HepG2 (cell line): Measurements from ENCODE around the gene TXNDC9. TPM values are rescaled to one million over a fixed set of nuclear protein-coding genes. Genes with fewer than 3 reads are reported as not detected.

ENCODE experiments used
- ATAC-seq: fragments of 200-7000 bp; cut with Tn5 transposase; 3 replicates; pipeline ENCODE4 v1.9.1; 2020; ENCODE audit warnings: mild to moderate bottlenecking, moderate library complexity
- BruUV-seq: library from RNA; stranded (reverse); fragments of 400-500 nt; replicated peaks from 2 replicates; lab custom pipeline; 2021; lab: Mats Ljungman, UMichigan
- CTCF ChIA-PET: fragments of 300-600 bp; formaldehyde crosslinking; extraction: SDS; loops from one replicate; lab custom pipeline; 2021; ENCODE audit warnings: low total read pairs, inconsistent platforms, low intra/inter-chr PET ratio; lab: Yijun Ruan, JAX
- POLR2A ChIA-PET: fragments of 350-600 bp; sonication (Branson Sonifier 250); formaldehyde crosslinking; loops from one replicate; lab custom pipeline; 2020; ENCODE audit warnings: antibody characterized with exemption, inconsistent platforms; lab: Yijun Ruan, JAX
- DNase-seq: peaks from one replicate; pipeline ENCODE4 v3.0.0-alpha.2; 2015; ENCODE audit warnings: low spot score
- FAIRE-seq: peaks from 3 replicates; lab custom pipeline; 2011; peaks lifted over from hg19 to GRCh38; lab: Jason Lieb, UNC
- H2AFZ ChIP-seq: one replicate; pipeline ENCODE4 v1.6.1; 2011; ENCODE audit warnings: low read length, inconsistent platforms
- H3K27ac ChIP-seq: fragments of 300-600 bp; 3 replicates; pipeline ENCODE4 v1.8.0; 2011; ENCODE audit warnings: mixed run types, mild to moderate bottlenecking, mixed read lengths, low read length, inconsistent platforms; ENCODE audit not compliant: insufficient read depth; ENCODE audit errors: extremely low read length
- H3K27me3 ChIP-seq, 2 experiments: fragments of 200-600 bp in 1 of 2; 2 replicates in 1 of 2; 3 replicates in 1 of 2; pipeline versions ENCODE4 v1.6.0 to v1.8.0; 2011; ENCODE audit warnings: low read length in 2 of 2, mild to moderate bottlenecking in 2 of 2, moderate library complexity in 2 of 2, inconsistent platforms in 1 of 2; ENCODE audit not compliant: insufficient read depth in 2 of 2, control insufficient read depth in 1 of 2
- H3K36me3 ChIP-seq, 2 experiments: fragments of 200-600 bp in 1 of 2; replicated peaks in 1 of 2; 2 replicates in 1 of 2; 3 replicates in 1 of 2; pipeline versions ENCODE4 v1.5.1 to v1.8.0; 2011; ENCODE audit warnings: low read length in 2 of 2, inconsistent platforms in 1 of 2; ENCODE audit not compliant: insufficient read depth in 2 of 2, control insufficient read depth in 1 of 2
- H3K4me1 ChIP-seq: 2 replicates; pipeline ENCODE4 v1.5.1; 2012; ENCODE audit warnings: low read length, inconsistent platforms; ENCODE audit not compliant: insufficient read depth
- H3K4me2 ChIP-seq: 2 replicates; pipeline ENCODE4 v1.6.0; 2011; ENCODE audit warnings: low read depth, low read length, inconsistent platforms
- H3K4me3 ChIP-seq, 3 experiments: fragments of 200-600 bp in 1 of 3; sonication (generic), shearing (Covaris generic) in 1 of 3; replicated peaks in 1 of 3; 2 replicates each; pipeline ENCODE4 v1.5.1; 2011 to 2016; ENCODE audit warnings: low read length in 3 of 3, inconsistent platforms in 2 of 3, low read depth in 2 of 3, mild to moderate bottlenecking in 2 of 3, control low read depth in 1 of 3, mixed read lengths in 1 of 3; ENCODE audit not compliant: insufficient read depth in 1 of 3
- H3K79me2 ChIP-seq: one replicate; pipeline ENCODE4 v1.6.1; 2011; ENCODE audit warnings: low read length, inconsistent platforms; ENCODE audit not compliant: insufficient read depth
- H3K9ac ChIP-seq: 2 replicates; pipeline ENCODE4 v1.6.0; 2011; ENCODE audit warnings: mild to moderate bottlenecking, low read depth, low read length, inconsistent platforms; ENCODE audit not compliant: insufficient read depth
- H3K9me3 ChIP-seq: 2 replicates; pipeline ENCODE4 v1.5.1; 2012; ENCODE audit warnings: mild to moderate bottlenecking, low read length
- H4K20me1 ChIP-seq: 2 replicates; pipeline ENCODE4 v1.6.0; 2011; ENCODE audit warnings: inconsistent platforms, mild to moderate bottlenecking, low read length, moderate library complexity; ENCODE audit not compliant: insufficient read depth
- ASH2L ChIP-seq: fragments of 300-600, 200-600 bp; sonication (generic); IDR thresholded peaks from 2 replicates; pipeline ENCODE4 v1.7.0; 2017; ENCODE audit warnings: low read depth, mild to moderate bottlenecking, moderate library complexity, mixed read lengths, low read length; ENCODE audit not compliant: insufficient read length
- BCL6 ChIP-seq: IDR thresholded peaks from 2 replicates; pipeline ENCODE4 v1.6.1; 2016; ENCODE audit warnings: missing genetic modification reagents, missing compliant biosample characterization
- ETV5 ChIP-seq: IDR thresholded peaks from 2 replicates; pipeline ENCODE4 v1.6.1; 2018; ENCODE audit warnings: missing biosample characterization, missing genetic modification reagents, inconsistent platforms, borderline replicate concordance
- HES4 ChIP-seq: sonication (generic); formaldehyde crosslinking; IDR thresholded peaks from 2 replicates; pipeline ENCODE4 v1.9.0; 2021; ENCODE audit warnings: mild to moderate bottlenecking, missing genetic modification reagents, borderline replicate concordance
- HNF4G ChIP-seq, 2 experiments: sonication (generic) in 1 of 2; formaldehyde crosslinking in 1 of 2; IDR thresholded peaks; 2 replicates each; pipeline versions ENCODE4 v1.4.0 to v1.6.1; 2011 to 2020; ENCODE audit warnings: borderline replicate concordance in 2 of 2, low read depth in 2 of 2, mild to moderate bottlenecking in 2 of 2, low read length in 1 of 2, missing genetic modification reagents in 1 of 2, moderate library complexity in 1 of 2
- MIXL1 ChIP-seq: IDR thresholded peaks from 2 replicates; pipeline ENCODE4 v1.6.1; 2016
- NCOR1 ChIP-seq: fragments of 200-600 bp; sonication (generic); IDR thresholded peaks from 2 replicates; pipeline ENCODE4 v1.7.0; 2017; ENCODE audit warnings: antibody characterized with exemption, low read length, borderline replicate concordance
- PHF21A ChIP-seq: sonication (generic); formaldehyde crosslinking; IDR thresholded peaks from 2 replicates; pipeline ENCODE4 v1.5.0; 2020; ENCODE audit warnings: mild to moderate bottlenecking, missing genetic modification reagents
- PRPF4 ChIP-seq: fragments of 200-400 bp; formaldehyde crosslinking; IDR thresholded peaks from 2 replicates; pipeline ENCODE4 v1.6.1; 2016; ENCODE audit warnings: low read length, low read depth; ENCODE audit not compliant: poor library complexity, severe bottlenecking
- REXO4 ChIP-seq: sonication (generic); formaldehyde crosslinking; IDR thresholded peaks from 2 replicates; pipeline ENCODE4 v1.8.0; 2022; ENCODE audit warnings: missing genetic modification reagents, mild to moderate bottlenecking, borderline replicate concordance
- SMARCE1 ChIP-seq: fragments of 450-650 bp; IDR thresholded peaks from 2 replicates; pipeline ENCODE4 v1.6.1; 2017; ENCODE audit warnings: borderline replicate concordance
- SOX5 ChIP-seq: IDR thresholded peaks from 2 replicates; pipeline ENCODE4 v1.6.1; 2016; ENCODE audit warnings: borderline replicate concordance
- ZNF703 ChIP-seq: sonication (generic); formaldehyde crosslinking; IDR thresholded peaks from 2 replicates; pipeline ENCODE4 v1.5.1; 2020; ENCODE audit warnings: missing genetic modification reagents, mild to moderate bottlenecking, moderate library complexity, borderline replicate concordance
- ZSCAN30 ChIP-seq: sonication (generic); formaldehyde crosslinking; IDR thresholded peaks from 2 replicates; pipeline ENCODE4 v1.5.0; 2020; ENCODE audit warnings: mild to moderate bottlenecking, missing genetic modification reagents
- WGBS: methylation state at CpG from one replicate; pipeline ENCODE4 v1.1.6; 2017; ENCODE audit warnings: low lambda C conversion rate; 5-methylcytosine and 5-hydroxymethylcytosine counted together
- in situ Hi-C: cut with HindIII; loops from 2 replicates; pipeline ENCODE4 v1.10.0; 2017; ENCODE audit warnings: low pct_unique_long_range_greater_than_20kb; ENCODE audit not compliant: extremely low pct_ligation_motif_present
- intact Hi-C: fragments of 100-400 bp; cut with micrococcal nuclease; formaldehyde crosslinking; loops from one replicate; pipeline ENCODE4 v1.10.0; 2022; ENCODE audit not compliant: unreplicated experiment
- polyA plus RNA-seq, 8 experiments: library from polyadenylated mRNA; depleted of rRNA in 3 of 8; stranded (reverse) in 7 of 8; unstranded in 1 of 8; fragments of >200 nt; fragmentation: Illumina TruSeq in 4 of 8; extraction: Trizol in 4 of 8; gene quantifications; 2 replicates each; pipeline versions ENCODE4 v1.2.1 to v1.2.3, GENCODE V29; 2011 to 2016; ENCODE audit warnings: low read depth in 4 of 8, missing spikeins in 1 of 8, mixed read lengths in 1 of 8; ENCODE audit not compliant: insufficient read depth in 1 of 8
- total RNA-seq, 5 experiments: library from RNA; depleted of rRNA; stranded (reverse); fragments of >200 nt; fragmentation: Illumina TruSeq; extraction: Trizol; gene quantifications; 2 replicates each; pipeline ENCODE4 v1.2.3, GENCODE V29; 2016; ENCODE audit warnings: low read depth in 1 of 5
- TF ChIP-seq, protein P1 (sequence below): sonication (generic); formaldehyde crosslinking; IDR thresholded peaks from 2 replicates; pipeline ENCODE4; 2020; ENCODE audit warnings: missing genetic modification reagents, mild to moderate bottlenecking, borderline replicate concordance
- TF ChIP-seq, protein P2 (sequence below): sonication (generic); formaldehyde crosslinking; conservative IDR thresholded peaks from 2 replicates; pipeline ENCODE4 v1.4.0; 2020; ENCODE audit warnings: missing genetic modification reagents
- TF ChIP-seq, protein P3 (sequence below): IDR thresholded peaks from 2 replicates; pipeline ENCODE4 v1.6.1; 2016; ENCODE audit warnings: low read depth
- TF ChIP-seq, protein P4 (sequence below): sonication (generic); formaldehyde crosslinking; IDR thresholded peaks from 2 replicates; pipeline ENCODE4 v1.5.0; 2020; ENCODE audit warnings: missing genetic modification reagents, mild to moderate bottlenecking, borderline replicate concordance

The TXNDC9 gene
- total and polyA plus RNA-seq, 2 of the 13 experiments (the other 11 are each of a cell fraction or from before 2014, with no cell fraction given) = 35.2 to 94.6 TPM

DNA sequence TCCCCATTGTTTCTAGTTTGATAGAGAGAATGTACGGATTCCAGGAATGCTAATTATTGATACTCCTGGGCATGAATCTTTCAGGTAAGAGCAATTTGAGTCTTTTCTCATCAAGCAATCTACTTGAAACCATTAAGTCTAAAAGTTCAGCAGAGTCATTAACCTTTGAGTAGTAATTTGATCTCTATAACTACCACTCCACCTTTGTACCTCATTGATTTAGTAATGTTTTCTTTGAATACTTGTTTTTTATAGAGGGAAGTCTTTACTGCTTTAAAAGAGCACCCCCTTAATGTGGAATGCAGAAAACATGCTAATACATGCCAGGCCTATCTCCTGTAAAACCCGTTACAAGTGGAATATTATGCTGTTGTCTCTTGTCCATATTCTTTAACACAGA lies 46.0 kb upstream of the TXNDC9 start:
- H2AFZ ChIP-seq = no peak overlapping the region
- 85% methylated on average over 2 of the region's 2 CpGs for WGBS
- peaks cover 12 to 80% of the 10 kb centered on the region in 2 experiments for H3K36me3 ChIP-seq
- H3K27me3 ChIP-seq = no peaks in the 10 kb centered on the region
- peaks cover 15% of the 10 kb centered on the region for H3K4me1 ChIP-seq
- in situ Hi-C loops = no loop called here
- intact Hi-C loops = loop anchor here (10.0 kb wide), 1 partner anchor 137 kb away; no protein-coding TSS in a partner anchor
- peak; percentile 74 for ATAC-seq
- POLR2A ChIA-PET = no interaction called here
- no peaks in the 10 kb centered on the region for H3K9me3 ChIP-seq
- no peak overlapping the region for H3K9ac ChIP-seq
- H3K4me3 ChIP-seq = no peak overlapping the region
- DNase-seq = peak; percentile 28
- no peaks in the 10 kb centered on the region for H4K20me1 ChIP-seq
- no peak overlapping the region for H3K4me2 ChIP-seq
- CTCF ChIA-PET = no interaction called here
- no TSS peak for BruUV-seq
- H3K27ac ChIP-seq = peak overlapping the region; percentile 32
- H3K79me2 ChIP-seq = no peaks in the 10 kb centered on the region
- FAIRE-seq = no peak
- TF ChIP-seq ETV5 (CRISPR knock-in tag) (no peak), PHF21A (CRISPR knock-in tag) (no peak), ASH2L (peak; percentile 29), MIXL1 (CRISPR knock-in tag) (peak; percentile 65; the same call in 1 of the 2 replicates), ZNF703 (no peak), BCL6 (CRISPR knock-in tag) (0 out of 2 replicates have a peak, but pooled peaks have one; percentile 14), SMARCE1 (no peak), HNF4G (IDR thresholded peaks at IDR 0.05; ENCODE audit: borderline replicate concordance, low read depth, low read length) (no peak), HNF4G (CRISPR knock-in tag; IDR thresholded peaks at IDR 0.05; ENCODE audit: borderline replicate concordance, low read depth) (no peak), ZSCAN30 (CRISPR knock-in tag) (no peak), REXO4 (CRISPR knock-in tag) (no peak), HES4 (CRISPR knock-in tag) (no peak), PRPF4 (no peak), SOX5 (CRISPR knock-in tag) (no peak), NCOR1 (peak; percentile 76)
- TF ChIP-seq, protein P1, sequence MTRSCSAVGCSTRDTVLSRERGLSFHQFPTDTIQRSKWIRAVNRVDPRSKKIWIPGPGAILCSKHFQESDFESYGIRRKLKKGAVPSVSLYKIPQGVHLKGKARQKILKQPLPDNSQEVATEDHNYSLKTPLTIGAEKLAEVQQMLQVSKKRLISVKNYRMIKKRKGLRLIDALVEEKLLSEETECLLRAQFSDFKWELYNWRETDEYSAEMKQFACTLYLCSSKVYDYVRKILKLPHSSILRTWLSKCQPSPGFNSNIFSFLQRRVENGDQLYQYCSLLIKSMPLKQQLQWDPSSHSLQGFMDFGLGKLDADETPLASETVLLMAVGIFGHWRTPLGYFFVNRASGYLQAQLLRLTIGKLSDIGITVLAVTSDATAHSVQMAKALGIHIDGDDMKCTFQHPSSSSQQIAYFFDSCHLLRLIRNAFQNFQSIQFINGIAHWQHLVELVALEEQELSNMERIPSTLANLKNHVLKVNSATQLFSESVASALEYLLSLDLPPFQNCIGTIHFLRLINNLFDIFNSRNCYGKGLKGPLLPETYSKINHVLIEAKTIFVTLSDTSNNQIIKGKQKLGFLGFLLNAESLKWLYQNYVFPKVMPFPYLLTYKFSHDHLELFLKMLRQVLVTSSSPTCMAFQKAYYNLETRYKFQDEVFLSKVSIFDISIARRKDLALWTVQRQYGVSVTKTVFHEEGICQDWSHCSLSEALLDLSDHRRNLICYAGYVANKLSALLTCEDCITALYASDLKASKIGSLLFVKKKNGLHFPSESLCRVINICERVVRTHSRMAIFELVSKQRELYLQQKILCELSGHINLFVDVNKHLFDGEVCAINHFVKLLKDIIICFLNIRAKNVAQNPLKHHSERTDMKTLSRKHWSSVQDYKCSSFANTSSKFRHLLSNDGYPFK (CRISPR knock-in tag) = no peak
- TF ChIP-seq, protein P2, sequence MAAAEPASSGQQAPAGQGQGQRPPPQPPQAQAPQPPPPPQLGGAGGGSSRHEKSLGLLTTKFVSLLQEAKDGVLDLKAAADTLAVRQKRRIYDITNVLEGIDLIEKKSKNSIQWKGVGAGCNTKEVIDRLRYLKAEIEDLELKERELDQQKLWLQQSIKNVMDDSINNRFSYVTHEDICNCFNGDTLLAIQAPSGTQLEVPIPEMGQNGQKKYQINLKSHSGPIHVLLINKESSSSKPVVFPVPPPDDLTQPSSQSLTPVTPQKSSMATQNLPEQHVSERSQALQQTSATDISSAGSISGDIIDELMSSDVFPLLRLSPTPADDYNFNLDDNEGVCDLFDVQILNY (CRISPR knock-in tag) = no peak
- TF ChIP-seq, protein P3, sequence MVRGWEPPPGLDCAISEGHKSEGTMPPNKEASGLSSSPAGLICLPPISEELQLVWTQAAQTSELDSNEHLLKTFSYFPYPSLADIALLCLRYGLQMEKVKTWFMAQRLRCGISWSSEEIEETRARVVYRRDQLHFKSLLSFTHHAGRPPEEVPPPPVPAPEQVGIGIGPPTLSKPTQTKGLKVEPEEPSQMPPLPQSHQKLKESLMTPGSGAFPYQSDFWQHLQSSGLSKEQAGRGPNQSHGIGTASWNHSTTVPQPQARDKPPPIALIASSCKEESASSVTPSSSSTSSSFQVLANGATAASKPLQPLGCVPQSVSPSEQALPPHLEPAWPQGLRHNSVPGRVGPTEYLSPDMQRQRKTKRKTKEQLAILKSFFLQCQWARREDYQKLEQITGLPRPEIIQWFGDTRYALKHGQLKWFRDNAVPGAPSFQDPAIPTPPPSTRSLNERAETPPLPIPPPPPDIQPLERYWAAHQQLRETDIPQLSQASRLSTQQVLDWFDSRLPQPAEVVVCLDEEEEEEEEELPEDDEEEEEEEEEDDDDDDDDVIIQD (CRISPR knock-in tag) = peak; percentile 35; the same call in 1 of the 2 replicates
- TF ChIP-seq, protein P4, sequence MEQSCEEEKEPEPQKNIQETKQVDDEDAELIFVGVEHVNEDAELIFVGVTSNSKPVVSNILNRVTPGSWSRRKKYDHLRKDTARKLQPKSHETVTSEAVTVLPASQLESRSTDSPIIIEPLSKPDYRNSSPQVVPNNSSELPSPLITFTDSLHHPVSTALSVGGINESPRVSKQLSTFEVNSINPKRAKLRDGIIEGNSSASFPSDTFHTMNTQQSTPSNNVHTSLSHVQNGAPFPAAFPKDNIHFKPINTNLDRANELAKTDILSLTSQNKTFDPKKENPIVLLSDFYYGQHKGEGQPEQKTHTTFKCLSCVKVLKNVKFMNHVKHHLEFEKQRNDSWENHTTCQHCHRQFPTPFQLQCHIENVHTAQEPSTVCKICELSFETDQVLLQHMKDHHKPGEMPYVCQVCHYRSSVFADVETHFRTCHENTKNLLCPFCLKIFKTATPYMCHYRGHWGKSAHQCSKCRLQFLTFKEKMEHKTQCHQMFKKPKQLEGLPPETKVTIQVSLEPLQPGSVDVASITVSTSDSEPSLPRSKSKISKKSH (CRISPR knock-in tag) = no peak
